ENCODE results near the gene SRSF3. TPM values are rescaled to one million over a fixed set of nuclear protein-coding genes. Genes with fewer than 3 reads are reported as not detected.

Gene SRSF3
- polyA plus RNA-seq, 2 of the 4 experiments (the other 2 are of a cell fraction): 629 to 652 TPM

GRCh38 chr6:36590237-36590636 lies 3.9 kb upstream of the SRSF3 start:
- peak; percentile 28; a peak in 2 of 6 replicates for ATAC-seq
- Histone ChIP-seq H3K4me3 (no peak overlapping the region), H3K9me3 (no peaks in the 10 kb centered on the region), H3K4me2 (0 out of 3 replicates have a peak overlapping the region, but pooled peaks have one; percentile 7), H3K4me1 (peaks cover 20% of the 10 kb centered on the region), H3K27ac (peak overlapping the region in 1 of 2 experiments; percentile 43; a peak in 1 of 6 replicates)
- no peak for FAIRE-seq
- ChIA-PET POLR2A (no interaction called here), CTCF (interaction anchor here (1.8 kb wide), 1 partner anchor 11 kb away, joined by 5 read pairs; no protein-coding TSS in a partner anchor)
- DNase-seq (ENCODE audit: low read depth in 1 of 2, low spot score in 1 of 2): no peak
- TF ChIP-seq GATA3 (IDR thresholded peaks at IDR 0.05; ENCODE audit: borderline replicate concordance): no peak
- TF ChIP-seq RCOR1 (IDR thresholded peaks at IDR 0.05; ENCODE audit: low read depth, low read length): no peak
- no peak for TF ChIP-seq EHF (CRISPR knock-in tag; IDR thresholded peaks at IDR 0.05)
- no peak for TF ChIP-seq KDM1A (IDR thresholded peaks at IDR 0.05; ENCODE audit: low read depth)
- TF ChIP-seq NFE2L2 (conservative IDR thresholded peaks at IDR 0.05; ENCODE audit: low read length): no peak
- no peak for TF ChIP-seq JUN (IDR thresholded peaks at IDR 0.05)
- no peak for TF ChIP-seq HOXA7 (CRISPR knock-in tag; IDR thresholded peaks at IDR 0.05)
- TF ChIP-seq MAX (IDR thresholded peaks at IDR 0.05): no peak
- peak; percentile 16 for TF ChIP-seq MAFK (IDR thresholded peaks at IDR 0.05; ENCODE audit: partially characterized antibody)
- no peak for TF ChIP-seq CBX8 (IDR thresholded peaks at IDR 0.05)
- TF ChIP-seq FOSL2 (IDR thresholded peaks at IDR 0.05): no peak
- peak; percentile 24; the same call in 1 of the 2 replicates for TF ChIP-seq FOSL2 (CRISPR knock-in tag; IDR thresholded peaks at IDR 0.05)
- TF ChIP-seq FOSB (CRISPR knock-in tag; IDR thresholded peaks at IDR 0.05): no peak
- no peak for TF ChIP-seq BCL3 (IDR thresholded peaks at IDR 0.05)
- WGBS (ENCODE audit: missing lambda C conversion rate): 13% methylated on average over 1 of the region's 1 CpG

- no peaks in the 10 kb centered on the region for H3K9me3 ChIP-seq
- no peak for FAIRE-seq
- H3K27ac ChIP-seq: peak overlapping the region; percentile 81 to 92; a peak in 4 of 6 replicates
- no peak for TF ChIP-seq RCOR1 (IDR thresholded peaks at IDR 0.05; ENCODE audit: low read depth, low read length)
- no peak for TF ChIP-seq HOXB13 (CRISPR knock-in tag; IDR thresholded peaks at IDR 0.05; ENCODE audit: low read depth)
- TF ChIP-seq RARB (CRISPR knock-in tag; IDR thresholded peaks at IDR 0.05): no peak
- TF ChIP-seq ESRRA (IDR thresholded peaks at IDR 0.05; ENCODE audit: borderline replicate concordance, low read length): no peak
- no peak for TF ChIP-seq PHF8 (IDR thresholded peaks at IDR 0.05; ENCODE audit: borderline replicate concordance, low read depth)
- TF ChIP-seq EHMT2 (IDR thresholded peaks at IDR 0.05; ENCODE audit: low read depth): no peak
- POLR2A ChIA-PET: interaction anchor here (1.8 kb wide), 1 partner anchor 169 kb away, joined by 5 read pairs; no protein-coding TSS in a partner anchor
- H3K4me2 ChIP-seq: peak overlapping the region; percentile 96; the same call in 2 of the 3 replicates
- DNase-seq (ENCODE audit: low read depth in 1 of 2, low spot score in 1 of 2): no peak
- peaks cover 22% of the 10 kb centered on the region for H3K4me1 ChIP-seq
- ATAC-seq: no peak
- WGBS (ENCODE audit: missing lambda C conversion rate): 87% methylated on average over 12 of the region's 12 CpGs
- no peak overlapping the region for H3K4me3 ChIP-seq
- CTCF ChIA-PET: no interaction called here
These were observed 1.9 kb upstream of the SRSF3 start for GRCh38 chr6:36592221-36592655.

GRCh38 chr6:36593569-36594028 lies 563 bp upstream of the SRSF3 start:
- 3% methylated on average over 15 of the region's 15 CpGs for WGBS (ENCODE audit: missing lambda C conversion rate)
- POLR2A ChIA-PET: interaction anchor here (0.6 to 1.8 kb wide), 4 partner anchors 10 to 170 kb away, joined by 3 to 6 read pairs (median 4); no protein-coding TSS in a partner anchor
- peak overlapping the region; percentile 81 to 92 for H3K27ac ChIP-seq
- TF ChIP-seq HEYL (CRISPR knock-in tag; IDR thresholded peaks at IDR 0.05) (no peak), USF2 (IDR thresholded peaks at IDR 0.05) (peak; percentile 62)
- CTCF ChIA-PET: interaction anchor here (1.5 kb wide), 1 partner anchor 14 kb away, joined by 4 read pairs; no protein-coding TSS in a partner anchor
- H3K4me2 ChIP-seq: peak overlapping the region; percentile 96
- no peaks in the 10 kb centered on the region for H3K9me3 ChIP-seq
- H3K4me3 ChIP-seq: peak overlapping the region; percentile 44
- peak in 1 of 2 experiments; percentile 75 for DNase-seq (ENCODE audit: low read depth in 1 of 2, low spot score in 1 of 2)
- ATAC-seq: peak; percentile 59 to 65
- no peak for FAIRE-seq
- peaks cover 36% of the 10 kb centered on the region for H3K4me1 ChIP-seq

Data from A549 (cell line).